ENCODE data around the gene DMD.

DMD gene

GRCh38 chrX:31228909-31229308 lies 1982.4 kb downstream of the DMD start:
- TF ChIP-seq, protein P1, sequence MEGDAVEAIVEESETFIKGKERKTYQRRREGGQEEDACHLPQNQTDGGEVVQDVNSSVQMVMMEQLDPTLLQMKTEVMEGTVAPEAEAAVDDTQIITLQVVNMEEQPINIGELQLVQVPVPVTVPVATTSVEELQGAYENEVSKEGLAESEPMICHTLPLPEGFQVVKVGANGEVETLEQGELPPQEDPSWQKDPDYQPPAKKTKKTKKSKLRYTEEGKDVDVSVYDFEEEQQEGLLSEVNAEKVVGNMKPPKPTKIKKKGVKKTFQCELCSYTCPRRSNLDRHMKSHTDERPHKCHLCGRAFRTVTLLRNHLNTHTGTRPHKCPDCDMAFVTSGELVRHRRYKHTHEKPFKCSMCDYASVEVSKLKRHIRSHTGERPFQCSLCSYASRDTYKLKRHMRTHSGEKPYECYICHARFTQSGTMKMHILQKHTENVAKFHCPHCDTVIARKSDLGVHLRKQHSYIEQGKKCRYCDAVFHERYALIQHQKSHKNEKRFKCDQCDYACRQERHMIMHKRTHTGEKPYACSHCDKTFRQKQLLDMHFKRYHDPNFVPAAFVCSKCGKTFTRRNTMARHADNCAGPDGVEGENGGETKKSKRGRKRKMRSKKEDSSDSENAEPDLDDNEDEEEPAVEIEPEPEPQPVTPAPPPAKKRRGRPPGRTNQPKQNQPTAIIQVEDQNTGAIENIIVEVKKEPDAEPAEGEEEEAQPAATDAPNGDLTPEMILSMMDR (IDR thresholded peaks at IDR 0.05; ENCODE audit: insufficient read depth, missing control alignments): no peak
- DNase-seq (ENCODE audit: insufficient read length, low spot score) (no peak), FAIRE-seq (no peak)

- TF ChIP-seq, protein P1 (IDR thresholded peaks at IDR 0.05; ENCODE audit: insufficient read depth, missing control alignments): no peak
- DNase-seq (ENCODE audit: insufficient read length, low spot score) (no peak), FAIRE-seq (no peak)
These were observed 1982.9 kb downstream of the DMD start for GRCh38 chrX:31228415-31228832.

DNA sequence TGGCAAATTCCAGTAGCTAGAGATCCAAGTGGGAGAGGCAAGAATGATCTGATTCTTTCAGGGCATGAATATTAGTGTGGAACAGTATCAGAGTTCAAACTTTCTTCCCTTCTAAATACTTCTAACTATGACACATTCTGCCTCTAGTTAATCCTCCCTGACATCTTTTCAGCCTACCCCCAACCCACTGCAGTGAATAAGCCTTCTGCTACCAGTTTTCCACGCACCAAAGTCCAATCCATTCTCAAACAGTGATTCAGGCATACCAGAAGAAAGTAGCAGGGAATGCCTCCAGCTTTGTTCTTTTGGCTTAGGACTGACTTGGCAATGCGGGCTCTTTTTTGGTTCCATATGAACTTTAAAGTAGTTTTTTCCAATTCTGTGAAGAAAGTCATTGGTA lies 1984.1 kb downstream of the DMD start:
- TF ChIP-seq, protein P1 (IDR thresholded peaks at IDR 0.05; ENCODE audit: insufficient read depth, missing control alignments): no peak
- no peak for FAIRE-seq
- DNase-seq (ENCODE audit: insufficient read length, low spot score): no peak

DNA sequence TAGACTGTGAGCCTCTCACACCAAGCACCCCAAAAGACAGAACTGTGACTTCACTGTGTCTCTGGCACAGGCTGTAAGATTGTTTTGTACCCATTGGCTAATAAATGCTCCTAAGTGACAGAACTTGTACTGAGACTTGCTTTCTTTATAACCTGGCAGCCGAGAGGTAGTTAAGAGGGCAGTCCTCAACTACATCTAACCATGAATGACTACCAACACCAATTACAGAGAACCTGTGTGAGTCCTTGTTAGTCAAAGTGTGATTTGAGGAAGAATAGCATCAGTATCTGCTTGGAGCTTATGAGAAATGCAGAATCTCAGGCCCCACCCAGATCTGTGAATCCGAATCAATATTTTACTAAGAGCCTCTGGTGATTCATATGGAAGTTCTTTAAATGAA lies 1985.5 kb downstream of the DMD start:
- no peak for DNase-seq (ENCODE audit: insufficient read length, low spot score)
- TF ChIP-seq, protein P1 (IDR thresholded peaks at IDR 0.05; ENCODE audit: insufficient read depth, missing control alignments): no peak
- no peak for FAIRE-seq

DNA sequence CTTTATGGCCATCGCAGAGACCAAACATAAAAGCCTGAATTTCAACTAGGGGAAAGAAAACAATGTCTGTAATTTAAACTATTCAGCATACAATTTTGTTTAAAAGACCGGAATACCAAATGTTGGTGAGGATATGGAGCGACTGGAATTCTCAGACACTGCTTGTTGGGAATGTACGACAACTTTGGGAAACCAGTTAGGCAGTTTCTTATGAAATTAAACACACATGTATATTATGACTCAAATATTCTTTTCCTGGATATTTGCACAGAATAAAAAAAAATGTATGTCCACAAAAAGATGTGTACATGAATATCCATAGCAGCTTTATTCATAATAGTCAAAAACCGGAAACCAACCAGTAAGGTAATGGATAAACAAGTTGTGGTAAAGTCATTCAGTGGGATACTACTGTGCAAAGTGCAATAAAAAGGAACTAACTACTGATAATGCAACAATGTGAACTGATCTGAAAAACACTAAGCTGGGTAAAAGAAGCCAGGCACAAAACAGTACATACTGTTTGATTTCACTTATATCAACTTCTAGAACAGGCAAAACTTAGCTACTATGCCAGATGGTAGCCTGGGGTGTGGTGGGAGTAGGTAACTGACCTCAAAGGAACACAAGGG lies 1986.9 kb downstream of the DMD start:
- FAIRE-seq: no peak
- TF ChIP-seq, protein P1 (IDR thresholded peaks at IDR 0.05; ENCODE audit: insufficient read depth, missing control alignments): no peak

GRCh38 chrX:31223817-31224216 lies 1987.5 kb downstream of the DMD start:
- DNase-seq (ENCODE audit: insufficient read length, low spot score): no peak
- no peak for FAIRE-seq
- TF ChIP-seq, protein P1 (IDR thresholded peaks at IDR 0.05; ENCODE audit: insufficient read depth, missing control alignments): no peak

More for the DNA sequence above, 1986.9 kb downstream of the DMD start:
- DNase-seq (ENCODE audit: insufficient read length, low spot score): no peak

DNA sequence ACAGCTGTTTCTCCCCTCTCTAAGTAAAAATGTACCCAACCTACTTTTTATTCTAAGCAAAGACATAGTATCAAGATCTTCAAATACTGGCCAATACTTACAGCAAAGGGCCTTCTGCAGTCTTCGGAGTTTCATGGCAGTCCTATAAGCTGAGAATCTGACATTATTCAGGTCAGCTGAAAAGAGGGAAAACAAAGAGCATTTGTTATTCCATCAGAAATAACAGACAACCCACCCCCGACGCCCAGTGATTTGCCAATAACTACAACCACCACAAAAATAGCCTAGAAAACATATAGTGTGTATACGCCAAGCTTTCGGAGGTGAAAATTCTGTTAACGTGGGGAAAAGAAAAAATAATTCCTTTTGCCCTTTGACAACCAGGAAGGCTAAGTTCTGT lies 1988.4 kb downstream of the DMD start:
- TF ChIP-seq, protein P1 (IDR thresholded peaks at IDR 0.05; ENCODE audit: insufficient read depth, missing control alignments): no peak
- DNase-seq (ENCODE audit: insufficient read length, low spot score): no peak
- FAIRE-seq: no peak

Data from D721Med (cell line).